ENCODE results near the gene IL10RB.

GRCh38 chr21:33246963-33247362, 19.2 kb upstream of the IL10RB start:
- TF ChIP-seq, protein P1, sequence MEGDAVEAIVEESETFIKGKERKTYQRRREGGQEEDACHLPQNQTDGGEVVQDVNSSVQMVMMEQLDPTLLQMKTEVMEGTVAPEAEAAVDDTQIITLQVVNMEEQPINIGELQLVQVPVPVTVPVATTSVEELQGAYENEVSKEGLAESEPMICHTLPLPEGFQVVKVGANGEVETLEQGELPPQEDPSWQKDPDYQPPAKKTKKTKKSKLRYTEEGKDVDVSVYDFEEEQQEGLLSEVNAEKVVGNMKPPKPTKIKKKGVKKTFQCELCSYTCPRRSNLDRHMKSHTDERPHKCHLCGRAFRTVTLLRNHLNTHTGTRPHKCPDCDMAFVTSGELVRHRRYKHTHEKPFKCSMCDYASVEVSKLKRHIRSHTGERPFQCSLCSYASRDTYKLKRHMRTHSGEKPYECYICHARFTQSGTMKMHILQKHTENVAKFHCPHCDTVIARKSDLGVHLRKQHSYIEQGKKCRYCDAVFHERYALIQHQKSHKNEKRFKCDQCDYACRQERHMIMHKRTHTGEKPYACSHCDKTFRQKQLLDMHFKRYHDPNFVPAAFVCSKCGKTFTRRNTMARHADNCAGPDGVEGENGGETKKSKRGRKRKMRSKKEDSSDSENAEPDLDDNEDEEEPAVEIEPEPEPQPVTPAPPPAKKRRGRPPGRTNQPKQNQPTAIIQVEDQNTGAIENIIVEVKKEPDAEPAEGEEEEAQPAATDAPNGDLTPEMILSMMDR (IDR thresholded peaks at IDR 0.05): no peak
- TF ChIP-seq POLR2A (IDR thresholded peaks at IDR 0.05): no peak

All from right lobe of liver (tissue), 4 donors.